A549 (cell line): ENCODE data around the gene CPEB4. TPM values are rescaled to one million over a fixed set of nuclear protein-coding genes. Genes with fewer than 3 reads are reported as not detected.

Source experiments
- ATAC-seq, 2 experiments: fragments of 200-7000 bp in 1 of 2; fragments of >200 bp in 1 of 2; cut with Nextera tagmentation in 1 of 2; cut with Tn5 transposase in 1 of 2; 3 replicates each; pipeline versions ENCODE4 v1.8.0 to v1.9.1; 2018 to 2020; ENCODE audit warnings: mild to moderate bottlenecking in 1 of 2, moderate library complexity in 1 of 2
- CTCF ChIA-PET: fragments of 300-600 bp; sonication (Branson Sonifier 250); formaldehyde crosslinking; extraction: SDS; loops from one replicate; lab custom pipeline; 2021; ENCODE audit warnings: antibody characterized with exemption, inconsistent platforms; lab: Yijun Ruan, JAX
- POLR2A ChIA-PET: fragments of 350-600 bp; formaldehyde crosslinking; extraction: SDS; loops from one replicate; lab custom pipeline; 2021; ENCODE audit warnings: antibody characterized with exemption, inconsistent platforms; lab: Yijun Ruan, JAX
- DNase-seq, 2 experiments: peaks; one replicate each; pipeline versions ENCODE4 v3.0.0 to v3.0.0-alpha.2; 2011 to 2016; ENCODE audit warnings: low read depth in 1 of 2, low spot score in 1 of 2
- FAIRE-seq: peaks from 2 replicates; lab custom pipeline; 2011; peaks lifted over from hg19 to GRCh38; lab: Jason Lieb, UNC
- H3K27ac ChIP-seq, 2 experiments: fragments of >200 bp; sonication (Bioruptor Twin); formaldehyde crosslinking; 3 replicates each; pipeline ENCODE4 v1.5.1; 2016 to 2017
- H3K4me1 ChIP-seq: fragments of >200 bp; sonication (Bioruptor Twin); formaldehyde crosslinking; 3 replicates; pipeline ENCODE4 v1.6.1; 2016
- H3K4me2 ChIP-seq: fragments of >200 bp; sonication (Bioruptor Twin); formaldehyde crosslinking; 3 replicates; pipeline ENCODE4 v1.6.1; 2016
- H3K4me3 ChIP-seq: fragments of >200 bp; sonication (Bioruptor Twin); formaldehyde crosslinking; 3 replicates; pipeline ENCODE4 v1.5.1; 2016
- H3K9me3 ChIP-seq: fragments of >200 bp; sonication (Bioruptor Twin); formaldehyde crosslinking; 3 replicates; pipeline ENCODE4 v1.6.1; 2016
- CBX8 ChIP-seq: fragments of 200-600 bp; sonication (generic); IDR thresholded peaks from 2 replicates; pipeline ENCODE4 v1.6.1; 2016
- CEBPB ChIP-seq, 2 experiments: fragments of >200 bp in 1 of 2; sonication (Bioruptor Twin) in 1 of 2; formaldehyde crosslinking in 1 of 2; IDR thresholded peaks; 2 replicates each; pipeline ENCODE4 v1.6.1; 2012 to 2016
- CHD2 ChIP-seq: fragments of 150-350 bp; IDR thresholded peaks from 2 replicates; pipeline ENCODE4 v1.6.1; 2014; ENCODE audit warnings: low read length; ENCODE audit not compliant: partially characterized antibody
- EP300 ChIP-seq, 2 experiments: fragments of >200 bp; sonication (Bioruptor Twin); formaldehyde crosslinking; IDR thresholded peaks; 2 replicates in 1 of 2; 3 replicates in 1 of 2; pipeline ENCODE4 v1.6.1; 2016 to 2017
- ESRRA ChIP-seq: fragments of 150-350 bp; IDR thresholded peaks from 2 replicates; pipeline ENCODE4 v1.6.1; 2014; ENCODE audit warnings: mild to moderate bottlenecking, low read length, borderline replicate concordance
- FOSB ChIP-seq: fragments of 250-450 bp; sonication (Bioruptor Pico); IDR thresholded peaks from 2 replicates; pipeline ENCODE4 v1.5.0; 2020; ENCODE audit warnings: mild to moderate bottlenecking, moderate library complexity
- FOSL2 ChIP-seq, 2 experiments: fragments of 450-650 bp in 1 of 2; fragments of >200 bp in 1 of 2; sonication (Bioruptor Twin) in 1 of 2; formaldehyde crosslinking; IDR thresholded peaks; 2 replicates each; pipeline versions ENCODE4 v1.5.0 to v1.6.1; 2016 to 2020; ENCODE audit warnings: mild to moderate bottlenecking in 1 of 2, moderate library complexity in 1 of 2
- HDAC2 ChIP-seq: fragments of 200-600 bp; sonication (generic); IDR thresholded peaks from 2 replicates; pipeline ENCODE4 v1.6.1; 2016
- HOXA7 ChIP-seq: fragments of 250-450 bp; sonication (Bioruptor Pico); IDR thresholded peaks from 2 replicates; pipeline ENCODE4 v1.5.0; 2020; ENCODE audit warnings: mild to moderate bottlenecking, moderate library complexity
- JUN ChIP-seq, 2 experiments: fragments of >200 bp; sonication (Bioruptor Twin); formaldehyde crosslinking; IDR thresholded peaks; 2 replicates in 1 of 2; 3 replicates in 1 of 2; pipeline ENCODE4 v1.6.1; 2016 to 2017
- KDM5A ChIP-seq: fragments of 200-600 bp; sonication (generic); IDR thresholded peaks from 2 replicates; pipeline ENCODE4 v1.6.1; 2016; ENCODE audit warnings: antibody characterized with exemption, mild to moderate bottlenecking
- MAFK ChIP-seq: fragments of 450-650 bp; IDR thresholded peaks from 2 replicates; pipeline ENCODE4 v1.6.1; 2014; ENCODE audit not compliant: partially characterized antibody
- RAD21 ChIP-seq, 2 experiments: fragments of >200 bp in 1 of 2; sonication (Bioruptor Twin) in 1 of 2; formaldehyde crosslinking in 1 of 2; IDR thresholded peaks in 1 of 2; conservative IDR thresholded peaks in 1 of 2; 2 replicates in 1 of 2; 3 replicates in 1 of 2; pipeline ENCODE4 v1.6.1; 2012 to 2018; ENCODE audit warnings: inconsistent platforms in 1 of 2
- RCOR1 ChIP-seq: fragments of 150-350 bp; IDR thresholded peaks from 2 replicates; pipeline ENCODE4 v1.6.1; 2014; ENCODE audit warnings: antibody characterized with exemption, low read length, low read depth
- RFX5 ChIP-seq: fragments of 450-650 bp; IDR thresholded peaks from 2 replicates; pipeline ENCODE4 v1.7.1; 2014; ENCODE audit warnings: antibody characterized with exemption, mild to moderate bottlenecking, moderate library complexity
- SMC3 ChIP-seq: fragments of >200 bp; sonication (Bioruptor Twin); formaldehyde crosslinking; IDR thresholded peaks from 3 replicates; pipeline ENCODE4 v1.6.1; 2018; ENCODE audit warnings: inconsistent platforms
- SREBF2 ChIP-seq: fragments of 450-650 bp; IDR thresholded peaks from 2 replicates; pipeline ENCODE4 v1.6.1; 2014; ENCODE audit warnings: mild to moderate bottlenecking, moderate library complexity
- TFCP2L1 ChIP-seq: fragments of 250-450 bp; sonication (Bioruptor Pico); IDR thresholded peaks from 2 replicates; pipeline ENCODE4 v1.5.0; 2021; ENCODE audit warnings: mild to moderate bottlenecking
- ZFP36 ChIP-seq: fragments of 450-650 bp; IDR thresholded peaks from 2 replicates; pipeline ENCODE4 v1.6.1; 2014; ENCODE audit warnings: borderline replicate concordance; ENCODE audit not compliant: partially characterized antibody
- WGBS: methylation state at CpG from one replicate; pipeline ENCODE4 v1.1.6; 2017; ENCODE audit errors: missing lambda C conversion rate; 5-methylcytosine and 5-hydroxymethylcytosine counted together
- polyA plus RNA-seq, 4 experiments: library from polyadenylated mRNA; depleted of rRNA in 3 of 4; stranded (reverse); fragments of >200 nt; fragmentation: RNase III in 1 of 4; extraction: RNeasy Plus Mini Kit Qiagen cat#74134 plus additional on column Dnase treatment in 1 of 4; gene quantifications; 2 replicates in 3 of 4; 3 replicates in 1 of 4; pipeline ENCODE4 v1.2.3, GENCODE V29; 2011 to 2017
- TF ChIP-seq, protein P1 (sequence below): IDR thresholded peaks from 2 replicates; pipeline ENCODE4 v1.6.1; 2012
- TF ChIP-seq, protein P2 (sequence below): fragments of >200 bp; sonication (Bioruptor Twin); formaldehyde crosslinking; IDR thresholded peaks from 2 replicates; pipeline ENCODE4 v1.6.1; 2016
- TF ChIP-seq, protein P3 (sequence below): fragments of >200 bp; sonication (Bioruptor Twin); formaldehyde crosslinking; IDR thresholded peaks from 3 replicates; pipeline ENCODE4 v1.6.1; 2016
- TF ChIP-seq, protein P4 (sequence below): fragments of 150-350 bp; IDR thresholded peaks from 2 replicates; pipeline ENCODE4 v1.6.1; 2014; ENCODE audit warnings: low read depth, mild to moderate bottlenecking, low read length
- TF ChIP-seq, protein P5 (sequence below): IDR thresholded peaks from 2 replicates; pipeline ENCODE4 v1.6.1; 2012
- TF ChIP-seq, protein P6 (sequence below): fragments of 250-450 bp; sonication (Bioruptor Pico); IDR thresholded peaks from 2 replicates; pipeline ENCODE4 v1.5.0; 2021; ENCODE audit warnings: mild to moderate bottlenecking, moderate library complexity, borderline replicate concordance

The CPEB4 gene
- polyA plus RNA-seq, 2 of the 4 experiments (the other 2 are of a cell fraction) = 11.4 to 50.0 TPM

DNA sequence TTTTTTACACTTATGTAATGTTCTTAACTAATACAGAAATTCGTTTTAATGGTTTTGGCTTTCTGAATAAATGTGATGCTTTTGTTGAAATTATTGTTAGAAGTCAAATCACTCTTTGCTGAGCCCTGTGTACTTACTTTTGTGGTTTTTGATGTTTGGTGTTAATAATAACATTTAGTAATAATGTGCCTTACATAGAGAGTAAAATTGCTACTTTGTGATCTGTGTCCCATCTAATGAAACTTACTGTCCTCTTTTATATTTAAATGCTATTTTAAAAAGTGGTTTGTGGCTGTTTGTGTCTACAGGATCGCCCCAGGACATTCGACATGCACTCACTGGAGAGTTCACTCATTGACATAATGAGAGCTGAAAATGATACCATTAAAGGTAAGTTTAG, 22.1 kb downstream of the CPEB4 start (continued):
- no peak for TF ChIP-seq SMC3
- TF ChIP-seq, protein P1, sequence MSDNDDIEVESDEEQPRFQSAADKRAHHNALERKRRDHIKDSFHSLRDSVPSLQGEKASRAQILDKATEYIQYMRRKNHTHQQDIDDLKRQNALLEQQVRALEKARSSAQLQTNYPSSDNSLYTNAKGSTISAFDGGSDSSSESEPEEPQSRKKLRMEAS = no peak

DNA sequence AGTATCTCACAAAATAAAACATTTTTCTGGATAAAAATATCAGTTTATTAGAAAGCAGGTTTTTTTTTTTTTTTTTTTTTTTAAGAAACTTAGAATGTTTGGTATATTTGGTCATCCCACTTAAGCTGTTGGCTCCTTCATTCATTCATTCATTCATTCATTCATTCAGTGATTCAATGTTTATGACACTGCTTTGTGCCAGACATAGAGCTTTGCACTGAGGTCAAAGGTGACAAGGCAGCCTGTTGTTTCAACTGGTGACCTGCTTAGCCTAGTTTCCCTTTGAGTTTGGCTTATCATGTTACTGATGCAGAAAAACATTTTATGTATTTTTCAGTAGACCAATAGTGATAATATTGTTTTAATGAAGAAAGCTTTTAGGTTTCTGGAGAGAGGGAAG, 23.5 kb downstream of the CPEB4 start:
- Histone ChIP-seq H3K4me3 (no peak overlapping the region), H3K4me2 (no peak overlapping the region), H3K9me3 (no peaks in the 10 kb centered on the region), H3K4me1 (peaks cover 45% of the 10 kb centered on the region), H3K27ac (no peak overlapping the region)
- no peak for DNase-seq
- TF ChIP-seq CEBPB (IDR thresholded peaks at IDR 0.05) = no peak
- no peak for TF ChIP-seq MAFK
- TF ChIP-seq CBX8 = no peak
- TF ChIP-seq ZFP36 = no peak
- TF ChIP-seq SMC3 = no peak
- no peak for TF ChIP-seq EP300 (IDR thresholded peaks at IDR 0.05)
- TF ChIP-seq FOSL2 (IDR thresholded peaks at IDR 0.05) = no peak
- no peak for TF ChIP-seq FOSL2 (CRISPR knock-in tag; IDR thresholded peaks at IDR 0.05)
- TF ChIP-seq FOSB (CRISPR knock-in tag) = no peak
- TF ChIP-seq, protein P2, sequence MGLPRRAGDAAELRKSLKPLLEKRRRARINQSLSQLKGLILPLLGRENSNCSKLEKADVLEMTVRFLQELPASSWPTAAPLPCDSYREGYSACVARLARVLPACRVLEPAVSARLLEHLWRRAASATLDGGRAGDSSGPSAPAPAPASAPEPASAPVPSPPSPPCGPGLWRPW = no peak
- no peak for TF ChIP-seq CHD2
- TF ChIP-seq, protein P3, sequence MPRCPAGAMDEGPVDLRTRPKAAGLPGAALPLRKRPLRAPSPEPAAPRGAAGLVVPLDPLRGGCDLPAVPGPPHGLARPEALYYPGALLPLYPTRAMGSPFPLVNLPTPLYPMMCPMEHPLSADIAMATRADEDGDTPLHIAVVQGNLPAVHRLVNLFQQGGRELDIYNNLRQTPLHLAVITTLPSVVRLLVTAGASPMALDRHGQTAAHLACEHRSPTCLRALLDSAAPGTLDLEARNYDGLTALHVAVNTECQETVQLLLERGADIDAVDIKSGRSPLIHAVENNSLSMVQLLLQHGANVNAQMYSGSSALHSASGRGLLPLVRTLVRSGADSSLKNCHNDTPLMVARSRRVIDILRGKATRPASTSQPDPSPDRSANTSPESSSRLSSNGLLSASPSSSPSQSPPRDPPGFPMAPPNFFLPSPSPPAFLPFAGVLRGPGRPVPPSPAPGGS = no peak
- TF ChIP-seq, protein P4, sequence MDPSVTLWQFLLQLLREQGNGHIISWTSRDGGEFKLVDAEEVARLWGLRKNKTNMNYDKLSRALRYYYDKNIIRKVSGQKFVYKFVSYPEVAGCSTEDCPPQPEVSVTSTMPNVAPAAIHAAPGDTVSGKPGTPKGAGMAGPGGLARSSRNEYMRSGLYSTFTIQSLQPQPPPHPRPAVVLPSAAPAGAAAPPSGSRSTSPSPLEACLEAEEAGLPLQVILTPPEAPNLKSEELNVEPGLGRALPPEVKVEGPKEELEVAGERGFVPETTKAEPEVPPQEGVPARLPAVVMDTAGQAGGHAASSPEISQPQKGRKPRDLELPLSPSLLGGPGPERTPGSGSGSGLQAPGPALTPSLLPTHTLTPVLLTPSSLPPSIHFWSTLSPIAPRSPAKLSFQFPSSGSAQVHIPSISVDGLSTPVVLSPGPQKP = no peak
- TF ChIP-seq HDAC2 = no peak
- no peak for TF ChIP-seq RCOR1
- FAIRE-seq = no peak
- ATAC-seq = no peak
- POLR2A ChIA-PET = no interaction called here
- CTCF ChIA-PET = interaction anchor here (1.0 to 1.6 kb wide), 2 partner anchors 14 to 61 kb away, joined by 4 read pairs; no protein-coding TSS in a partner anchor

DNA sequence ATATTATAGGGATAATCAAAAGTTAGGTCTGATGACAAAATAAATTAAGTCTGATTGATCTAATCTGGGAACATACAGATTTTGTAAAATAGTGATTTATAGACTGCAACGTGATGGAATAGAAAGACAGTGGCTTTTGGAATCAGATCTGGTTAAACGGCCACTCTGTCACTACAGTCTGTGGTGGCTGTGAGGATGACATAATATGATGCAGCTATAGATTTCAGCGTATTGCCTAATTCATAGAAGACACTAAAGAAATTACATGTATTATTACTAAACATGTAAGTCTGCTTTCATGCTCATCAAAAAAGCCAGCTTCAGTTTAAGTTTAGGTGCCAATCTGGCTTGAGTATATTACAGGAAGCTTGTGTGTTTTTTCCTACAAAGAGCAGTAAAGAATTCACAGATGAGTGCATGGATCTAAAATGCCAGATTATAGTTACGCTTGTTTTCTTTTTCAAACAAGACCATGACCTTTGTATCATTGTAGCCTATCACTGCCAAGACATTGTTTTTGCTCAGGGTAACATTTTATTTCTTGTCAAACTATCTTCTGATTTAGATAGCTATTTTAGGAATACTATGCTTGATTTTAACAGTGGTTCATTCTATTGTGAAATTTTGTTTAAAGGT, 25.7 kb downstream of the CPEB4 start:
- POLR2A ChIA-PET = no interaction called here
- Histone ChIP-seq H3K27ac (no peak overlapping the region), H3K4me1 (peaks cover 26% of the 10 kb centered on the region), H3K4me2 (0 out of 3 replicates have a peak overlapping the region, but pooled peaks have one; percentile 3), H3K4me3 (no peak overlapping the region), H3K9me3 (no peaks in the 10 kb centered on the region)
- no peak for ATAC-seq
- CTCF ChIA-PET = interaction anchor here (0.7 to 0.9 kb wide), 2 partner anchors 12 to 295 kb away, joined by 3 to 4 read pairs; no protein-coding TSS in a partner anchor
- FAIRE-seq = no peak
- 78% methylated on average over 4 of the region's 4 CpGs for WGBS
- DNase-seq = no peak
- TF ChIP-seq HOXA7 (no peak), JUN (IDR thresholded peaks at IDR 0.05) (no peak), FOSL2 (IDR thresholded peaks at IDR 0.05) (no peak), FOSL2 (CRISPR knock-in tag; IDR thresholded peaks at IDR 0.05) (no peak), RFX5 (no peak), KDM5A (no peak), ZFP36 (no peak), SREBF2 (no peak), ESRRA (no peak), RAD21 (conservative IDR thresholded peaks at IDR 0.05 in 1 of 2, IDR thresholded peaks at IDR 0.05 in 1 of 2) (no peak), TFCP2L1 (CRISPR knock-in tag) (no peak)
- TF ChIP-seq, protein P1 = no peak
- TF ChIP-seq, protein P5, sequence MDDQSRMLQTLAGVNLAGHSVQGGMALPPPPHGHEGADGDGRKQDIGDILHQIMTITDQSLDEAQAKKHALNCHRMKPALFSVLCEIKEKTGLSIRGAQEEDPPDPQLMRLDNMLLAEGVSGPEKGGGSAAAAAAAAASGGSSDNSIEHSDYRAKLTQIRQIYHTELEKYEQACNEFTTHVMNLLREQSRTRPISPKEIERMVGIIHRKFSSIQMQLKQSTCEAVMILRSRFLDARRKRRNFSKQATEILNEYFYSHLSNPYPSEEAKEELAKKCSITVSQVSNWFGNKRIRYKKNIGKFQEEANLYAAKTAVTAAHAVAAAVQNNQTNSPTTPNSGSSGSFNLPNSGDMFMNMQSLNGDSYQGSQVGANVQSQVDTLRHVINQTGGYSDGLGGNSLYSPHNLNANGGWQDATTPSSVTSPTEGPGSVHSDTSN = no peak
- TF ChIP-seq, protein P6, sequence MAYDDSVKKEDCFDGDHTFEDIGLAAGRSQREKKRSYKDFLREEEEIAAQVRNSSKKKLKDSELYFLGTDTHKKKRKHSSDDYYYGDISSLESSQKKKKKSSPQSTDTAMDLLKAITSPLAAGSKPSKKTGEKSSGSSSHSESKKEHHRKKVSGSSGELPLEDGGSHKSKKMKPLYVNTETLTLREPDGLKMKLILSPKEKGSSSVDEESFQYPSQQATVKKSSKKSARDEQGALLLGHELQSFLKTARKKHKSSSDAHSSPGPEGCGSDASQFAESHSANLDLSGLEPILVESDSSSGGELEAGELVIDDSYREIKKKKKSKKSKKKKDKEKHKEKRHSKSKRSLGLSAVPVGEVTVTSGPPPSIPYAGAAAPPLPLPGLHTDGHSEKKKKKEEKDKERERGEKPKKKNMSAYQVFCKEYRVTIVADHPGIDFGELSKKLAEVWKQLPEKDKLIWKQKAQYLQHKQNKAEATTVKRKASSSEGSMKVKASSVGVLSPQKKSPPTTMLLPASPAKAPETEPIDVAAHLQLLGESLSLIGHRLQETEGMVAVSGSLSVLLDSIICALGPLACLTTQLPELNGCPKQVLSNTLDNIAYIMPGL = no peak
